Measurements from ENCODE around the gene ZACN. TPM values are rescaled to one million over a fixed set of nuclear protein-coding genes. Genes with fewer than 3 reads are reported as not detected.

The ZACN gene
- polyA plus RNA-seq, 1 donor from 2014 or later = not detected

GRCh38 chr17:76106703-76107102 is 27.7 kb downstream of the ZACN start:
- H3K4me2 ChIP-seq (ENCODE audit: low read length) = no peak overlapping the region
- H3K27me3 ChIP-seq (ENCODE audit: insufficient read depth, low read depth, low read length) = no peaks in the 10 kb centered on the region
- H3K9me2 ChIP-seq (ENCODE audit: insufficient read depth, low read length) = no peaks in the 10 kb centered on the region
- H3F3A ChIP-seq (ENCODE audit: insufficient read depth, low read length, poor library complexity, severe bottlenecking) = peaks cover 3% of the 10 kb centered on the region
- TF ChIP-seq TAF1 (IDR thresholded peaks at IDR 0.05; ENCODE audit: low read depth) (no peak), POLR2AphosphoS5 (IDR thresholded peaks at IDR 0.05) (no peak), REST (IDR thresholded peaks at IDR 0.05; ENCODE audit: borderline replicate concordance) (no peak), SMC3 (conservative IDR thresholded peaks at IDR 0.05; ENCODE audit: poor library complexity) (no peak), EZH2 (IDR thresholded peaks at IDR 0.05; ENCODE audit: borderline replicate concordance, insufficient read depth, low read length, poor library complexity, severe bottlenecking) (no peak), RAD21 (conservative IDR thresholded peaks at IDR 0.05) (no peak)
- H3K9me3 ChIP-seq (ENCODE audit: low read length) = no peaks in the 10 kb centered on the region
- H4K20me1 ChIP-seq (ENCODE audit: insufficient read depth) = no peaks in the 10 kb centered on the region
- no peak overlapping the region for H3K4me3 ChIP-seq (ENCODE audit: low read length)
- H3K27ac ChIP-seq (ENCODE audit: low read length) = no peak overlapping the region
- H2AFZ ChIP-seq (ENCODE audit: low read depth, low read length) = no peak overlapping the region
- H3K36me3 ChIP-seq (ENCODE audit: insufficient read depth, low read length) = no peaks in the 10 kb centered on the region
- peaks cover 17% of the 10 kb centered on the region for H3K79me2 ChIP-seq (replicated peaks; ENCODE audit: insufficient read depth, low read length)
- no peak overlapping the region for H3K9ac ChIP-seq (ENCODE audit: low read length)

GRCh38 chr17:76107509-76107908 is 28.5 kb downstream of the ZACN start:
- no peak overlapping the region for H3K27ac ChIP-seq (ENCODE audit: low read length)
- H4K20me1 ChIP-seq (ENCODE audit: insufficient read depth) = no peaks in the 10 kb centered on the region
- H3K9me2 ChIP-seq (ENCODE audit: insufficient read depth, low read length) = no peaks in the 10 kb centered on the region
- peaks cover 9% of the 10 kb centered on the region for H3K79me2 ChIP-seq (replicated peaks; ENCODE audit: insufficient read depth, low read length)
- H3F3A ChIP-seq (ENCODE audit: insufficient read depth, low read length, poor library complexity, severe bottlenecking) = peaks cover 3% of the 10 kb centered on the region
- H3K9ac ChIP-seq (ENCODE audit: low read length) = no peak overlapping the region
- no peaks in the 10 kb centered on the region for H3K27me3 ChIP-seq (ENCODE audit: insufficient read depth, low read depth, low read length)
- TF ChIP-seq RAD21 (conservative IDR thresholded peaks at IDR 0.05) (no peak), REST (IDR thresholded peaks at IDR 0.05; ENCODE audit: borderline replicate concordance) (no peak), CTCF (IDR thresholded peaks at IDR 0.05; ENCODE audit: poor library complexity, severe bottlenecking) (no peak), SMC3 (conservative IDR thresholded peaks at IDR 0.05; ENCODE audit: poor library complexity) (no peak)
- no peak overlapping the region for H3K4me2 ChIP-seq (ENCODE audit: low read length)
- no peak overlapping the region for H3K4me3 ChIP-seq (ENCODE audit: low read length)
- H3K9me3 ChIP-seq (ENCODE audit: low read length) = no peaks in the 10 kb centered on the region
- H3K36me3 ChIP-seq (ENCODE audit: insufficient read depth, low read length) = no peaks in the 10 kb centered on the region
- no peak overlapping the region for H2AFZ ChIP-seq (ENCODE audit: low read depth, low read length)

Data from neural cell (in vitro differentiated cells).